HG03521 (cell line): Measurements from ENCODE around the gene PTPRM.
A peak's percentile ranks its signal among the peaks of the same experiment; 100 is the strongest.

Experiments used
- ATAC-seq: cut with Tn5 transposase; IDR thresholded peaks from one replicate; pipeline ENCODE4 v1.9.1; 2021; ENCODE audit warnings: mild to moderate bottlenecking, moderate library complexity; ENCODE audit not compliant: unreplicated experiment

Gene PTPRM

DNA sequence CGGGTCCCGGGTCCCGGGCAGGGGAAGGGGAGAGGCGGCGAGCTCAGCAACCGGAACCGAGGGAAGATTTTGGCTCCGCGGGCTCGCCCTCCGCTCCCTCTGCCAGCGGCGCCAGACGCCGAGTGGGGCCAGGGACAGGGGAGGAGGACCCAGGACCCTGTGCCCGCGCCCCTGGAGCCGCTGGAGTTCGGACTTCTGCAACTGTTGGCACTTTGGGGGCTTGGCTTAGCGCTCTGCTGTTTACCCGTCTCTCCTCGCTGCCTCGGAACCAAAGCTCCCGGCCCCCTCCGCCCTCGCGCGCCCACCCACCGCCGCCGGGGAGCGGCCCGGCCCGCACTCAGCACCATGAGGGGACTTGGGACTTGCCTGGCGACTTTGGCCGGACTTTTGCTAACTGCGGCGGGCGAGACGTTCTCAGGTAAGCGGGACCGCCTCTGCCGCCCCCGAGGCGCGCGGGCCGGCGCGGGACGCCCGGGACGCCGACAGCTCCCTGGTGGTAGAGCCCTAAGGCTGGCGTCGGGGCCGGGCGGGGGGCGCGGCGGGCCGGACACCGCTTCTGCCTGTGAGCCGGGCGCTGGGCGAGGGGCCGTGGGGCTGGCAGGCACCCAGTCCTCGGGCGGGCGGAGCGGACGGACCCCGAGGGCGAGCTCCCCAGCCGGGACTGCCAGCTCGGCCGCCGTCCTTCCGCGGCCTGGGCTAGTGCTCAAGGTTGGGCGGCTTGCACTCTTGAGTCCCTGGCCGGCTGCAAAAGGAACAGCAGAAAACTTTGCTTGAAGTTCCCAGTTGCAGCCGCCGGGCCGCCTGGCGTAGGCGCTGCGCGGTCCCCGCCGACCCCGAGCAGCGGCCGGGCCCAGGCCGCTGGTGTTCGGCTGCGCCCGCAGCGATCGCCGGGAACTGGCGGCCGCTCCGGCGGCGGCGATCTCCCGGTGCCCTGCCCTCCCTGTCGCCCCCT lies 634 bp downstream of the PTPRM start:
- peak; percentile 7 for ATAC-seq

DNA sequence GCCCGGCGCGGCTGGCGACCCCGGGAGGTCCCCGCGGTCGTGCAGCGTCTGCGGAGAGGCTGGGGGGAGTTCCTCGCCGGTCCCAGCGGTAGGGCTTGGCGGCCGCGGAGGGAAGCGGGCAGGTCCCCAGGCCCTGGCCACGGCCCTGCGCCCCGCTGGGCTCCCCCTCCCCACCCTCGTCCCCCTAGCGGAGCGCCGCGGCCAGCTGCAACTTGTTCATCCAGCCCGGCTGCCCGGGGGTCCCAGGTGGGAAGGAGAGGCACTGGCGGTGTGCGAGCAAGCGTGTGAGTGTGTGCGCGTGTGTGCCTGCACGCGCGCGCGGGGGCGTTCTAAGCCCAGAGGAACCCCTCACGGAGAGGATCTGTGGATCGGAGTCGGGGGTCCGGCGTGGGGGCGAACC lies 1.3 kb downstream of the PTPRM start:
- no peak for ATAC-seq

DNA sequence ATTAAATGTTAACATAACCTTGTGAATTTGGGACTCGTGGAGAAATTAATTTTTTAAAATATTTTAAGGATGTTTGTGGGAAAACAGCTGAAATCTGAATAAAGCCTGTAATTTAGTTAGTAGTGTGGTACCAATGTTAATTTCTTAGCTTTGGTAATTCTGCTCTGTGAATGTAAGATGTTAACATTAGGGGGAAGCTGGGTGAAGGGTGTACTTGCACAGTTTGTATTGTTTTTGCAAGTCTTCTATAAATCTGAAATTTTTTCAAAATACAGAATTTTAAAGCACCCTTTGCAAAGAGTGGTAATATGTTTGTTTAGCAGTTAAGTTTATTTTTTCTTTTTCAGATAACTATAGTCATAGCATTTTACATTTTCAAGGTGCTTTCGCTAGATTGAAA lies 4.5 kb downstream of the PTPRM start:
- ATAC-seq = no peak

DNA sequence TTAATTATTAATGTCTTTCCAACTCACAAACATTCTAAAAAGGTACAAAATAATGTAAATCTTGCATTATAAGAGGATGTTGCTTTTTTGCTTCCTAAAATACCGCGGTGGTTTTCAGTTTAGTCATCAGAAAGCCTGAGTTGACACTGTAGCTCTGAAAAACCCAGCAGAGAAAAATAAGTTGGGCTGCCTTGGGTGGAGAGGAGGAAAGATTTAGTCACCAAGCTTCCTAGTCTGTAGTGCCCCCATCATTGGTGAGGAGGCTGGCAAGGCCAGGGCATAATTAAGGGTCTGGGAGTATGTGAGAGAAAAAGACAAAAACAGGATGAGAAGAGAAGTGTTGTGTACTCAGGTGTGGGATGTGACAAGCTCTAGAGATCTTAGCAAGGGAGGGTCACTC lies 5.7 kb downstream of the PTPRM start:
- no peak for ATAC-seq

GRCh38 chr18:7575465-7576028 lies 8.4 kb downstream of the PTPRM start:
- no peak for ATAC-seq

GRCh38 chr18:7576077-7576476 lies 9.0 kb downstream of the PTPRM start:
- no peak for ATAC-seq

DNA sequence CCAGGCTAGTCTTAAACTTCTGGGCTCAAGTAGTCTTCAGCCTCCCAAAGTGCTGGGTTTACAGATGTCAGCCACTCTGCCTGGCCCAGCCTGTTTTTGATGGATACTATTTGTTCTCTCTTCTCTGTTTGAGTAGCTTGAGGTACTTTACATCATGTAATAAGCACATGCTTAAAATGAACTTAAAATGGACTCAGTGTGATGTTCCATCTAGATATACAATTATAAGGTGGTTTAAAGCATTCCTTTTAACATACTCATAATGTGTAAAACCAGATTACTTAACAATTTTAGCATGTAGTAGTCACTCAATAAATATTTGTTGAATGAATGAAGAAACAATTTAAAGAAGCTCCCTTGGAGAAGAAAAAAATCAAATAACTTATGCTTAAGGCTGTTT lies 9.6 kb downstream of the PTPRM start:
- no peak for ATAC-seq

DNA sequence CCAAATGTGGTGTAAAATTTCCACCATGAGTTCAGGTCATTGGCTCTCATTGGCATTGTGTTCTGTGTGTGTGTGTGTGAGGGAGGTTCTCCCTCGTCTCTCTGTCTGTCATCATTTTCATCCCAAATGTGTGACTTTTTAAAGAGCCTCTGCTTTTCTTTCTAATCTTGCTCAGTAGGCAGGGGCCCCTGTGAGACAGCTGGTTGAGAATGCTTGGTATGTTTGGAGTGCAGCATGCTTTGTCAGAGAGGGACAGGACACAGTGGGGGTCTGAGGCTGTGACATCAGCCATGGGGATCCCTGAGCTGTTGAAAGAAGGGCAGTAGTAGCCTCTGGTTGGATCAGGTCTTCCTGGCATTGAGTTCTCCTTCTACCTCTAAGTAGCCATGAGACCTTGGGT lies 10.6 kb downstream of the PTPRM start:
- ATAC-seq = no peak

GRCh38 chr18:7579176-7579917 lies 12.2 kb downstream of the PTPRM start:
- ATAC-seq = no peak

GRCh38 chr18:7579918-7580542 lies 12.9 kb downstream of the PTPRM start:
- ATAC-seq = no peak

- no peak for ATAC-seq
Observed at GRCh38 chr18:7584646-7585275, 17.6 kb downstream of the PTPRM start.

GRCh38 chr18:7585276-7585670 lies 18.2 kb downstream of the PTPRM start:
- ATAC-seq = no peak

DNA sequence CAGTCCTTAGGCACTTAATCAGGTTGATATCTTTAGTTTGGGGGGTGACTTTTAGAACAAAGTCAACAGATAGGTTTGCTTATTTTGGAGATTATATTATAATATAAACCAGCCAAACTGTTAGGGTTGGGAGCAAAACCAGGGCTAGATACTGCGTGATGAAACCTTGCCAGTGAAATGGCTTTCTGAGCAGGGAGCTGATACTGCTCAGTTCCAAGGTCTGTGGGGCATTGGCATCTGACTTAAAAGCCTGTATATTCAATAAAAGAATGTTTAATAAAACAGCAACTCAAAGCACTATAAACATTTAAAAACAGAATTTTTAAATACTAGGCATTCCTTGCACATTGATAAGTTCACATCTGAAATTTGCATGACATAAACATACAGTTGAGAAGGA lies 19.3 kb downstream of the PTPRM start:
- ATAC-seq = no peak

DNA sequence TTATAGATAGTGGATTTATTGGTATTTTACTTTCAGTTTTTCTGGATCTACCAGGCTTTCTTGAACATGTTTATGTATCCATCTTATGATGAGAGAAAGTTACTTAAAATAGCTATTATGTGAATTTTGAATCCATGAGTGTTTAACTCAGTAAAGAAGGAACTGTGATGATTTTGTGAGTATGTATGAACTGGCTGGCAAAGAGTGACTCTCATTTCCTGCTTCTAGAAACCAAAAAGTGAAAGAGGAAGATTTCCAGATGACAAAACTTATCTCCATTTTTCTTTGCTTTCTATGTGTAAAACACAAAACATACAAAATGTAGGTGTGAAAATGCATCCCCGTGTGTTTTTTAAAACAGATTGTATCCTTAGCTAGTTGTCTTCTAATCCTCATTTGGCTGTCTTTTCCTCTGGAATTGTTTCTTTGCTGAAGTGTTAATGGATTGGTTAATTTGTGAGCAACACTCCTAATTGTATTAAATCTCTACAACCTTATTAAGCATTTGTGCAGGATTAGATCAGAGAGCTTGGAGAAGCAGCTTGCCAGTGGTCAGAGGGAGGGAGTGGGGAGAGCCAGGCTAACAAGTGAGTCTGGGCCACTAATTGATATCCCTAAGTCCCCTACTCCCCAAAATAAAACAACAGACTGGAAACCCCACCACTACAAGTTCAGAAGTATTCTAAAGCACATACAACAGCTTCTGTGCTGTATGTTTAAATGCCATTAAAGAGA lies 23.9 kb downstream of the PTPRM start:
- ATAC-seq = no peak

GRCh38 chr18:7592305-7593071 lies 25.4 kb downstream of the PTPRM start:
- no peak for ATAC-seq

DNA sequence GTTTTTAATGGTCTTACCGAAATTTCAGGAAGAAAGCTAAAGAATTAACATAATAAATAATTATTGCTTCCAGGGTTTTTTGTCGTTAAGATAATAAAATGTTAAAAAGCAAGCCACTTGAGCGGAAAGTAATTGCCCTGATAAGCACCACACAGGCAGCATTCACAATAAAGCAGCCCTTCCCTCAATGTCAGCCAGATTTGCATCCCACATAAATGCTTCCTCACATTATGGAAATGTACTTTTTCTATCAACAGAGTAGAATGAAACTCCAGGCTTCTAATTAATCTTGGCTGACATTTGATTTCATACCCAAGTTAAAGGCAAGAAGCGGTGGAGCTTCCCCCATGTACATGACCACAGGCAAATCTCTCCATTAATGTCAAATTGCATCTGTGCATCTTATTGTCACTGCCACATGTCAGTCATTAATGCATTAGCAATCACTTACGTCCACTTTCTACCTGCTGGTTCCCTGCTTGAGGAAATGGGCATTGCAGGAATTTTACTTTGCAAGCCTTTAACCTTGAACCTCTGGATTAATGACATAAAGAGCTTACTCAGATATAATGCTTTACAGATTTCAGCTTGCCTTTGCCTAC lies 26.2 kb downstream of the PTPRM start:
- ATAC-seq = no peak

DNA sequence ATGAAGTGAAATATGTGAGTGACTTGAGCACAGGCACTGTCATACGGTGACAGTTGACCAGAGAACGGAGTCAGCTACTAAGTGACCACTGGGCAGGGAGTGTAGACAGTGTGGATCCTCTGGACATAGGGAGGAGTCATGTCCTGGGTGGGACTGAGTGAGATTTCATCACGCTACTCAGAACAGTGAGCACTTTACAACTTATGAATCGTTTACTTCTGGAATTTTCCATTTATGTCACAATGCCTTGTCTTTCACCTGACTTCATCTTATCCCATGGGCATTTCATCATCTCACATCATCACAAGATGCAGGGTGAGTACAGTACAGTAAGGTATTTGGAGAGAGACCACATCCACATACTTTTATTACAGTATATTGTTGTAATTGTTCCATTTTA lies 29.0 kb downstream of the PTPRM start:
- ATAC-seq = no peak

- ATAC-seq = no peak
Observed at GRCh38 chr18:7597500-7597899, 30.4 kb downstream of the PTPRM start.
